GM12878 (cell line): Measurements from ENCODE around the gene PI4KA. TPM values are rescaled to one million over a fixed set of nuclear protein-coding genes. Genes with fewer than 3 reads are reported as not detected.
A peak's percentile ranks its signal among the peaks of the same experiment; 100 is the strongest.
"Not testable (repeated sequence)": the region's sequence is repeated elsewhere in the genome, so short reads cannot be mapped to it uniquely, and the experiment has no call there.

Experiments used
- ATAC-seq: fragments of 200-7000 bp; cut with Tn5 transposase; 3 replicates; pipeline ENCODE4 v1.9.1; 2020; ENCODE audit warnings: mild to moderate bottlenecking, moderate library complexity
- BruUV-seq: library from RNA; stranded (reverse); fragments of 400-500 nt; replicated peaks from 2 replicates; lab custom pipeline; 2021; lab: Mats Ljungman, UMichigan
- CTCF ChIA-PET: fragments of 300-600 bp; sonication (Branson Sonifier 250); formaldehyde crosslinking; extraction: SDS; loops from one replicate; lab custom pipeline; 2021; ENCODE audit warnings: inconsistent platforms; lab: Yijun Ruan, JAX
- POLR2A ChIA-PET: fragments of 350-600 bp; formaldehyde crosslinking; extraction: SDS; loops from one replicate; lab custom pipeline; 2021; ENCODE audit warnings: inconsistent platforms; lab: Charles Lee
- RAD21 ChIA-PET: fragments of 300-600 bp; sonication (Branson Sonifier 250); formaldehyde crosslinking; loops from one replicate; lab custom pipeline; 2023; ENCODE audit warnings: antibody characterized with exemption; ENCODE audit not compliant: unreplicated experiment; lab: Charles Lee
- SMC1A ChIA-PET: fragments of 300-600 bp; sonication (Branson Sonifier 250); formaldehyde crosslinking; loops from one replicate; lab custom pipeline; 2023; ENCODE audit not compliant: unreplicated experiment, uncharacterized antibody; lab: Charles Lee
- DNase-seq: peaks from one replicate; pipeline ENCODE4 v3.0.0-alpha.2; 2011; ENCODE audit warnings: low read depth, low spot score
- FAIRE-seq: peaks from 3 replicates; lab custom pipeline; 2011; peaks lifted over from hg19 to GRCh38; lab: Jason Lieb, UNC
- H2AFZ ChIP-seq: 2 replicates; pipeline ENCODE4 v1.6.0; 2011; ENCODE audit warnings: low read depth, low read length, control low read depth; ENCODE audit not compliant: control insufficient read depth
- H3K27ac ChIP-seq: 2 replicates; pipeline ENCODE4 v1.5.1; 2011; ENCODE audit warnings: control low read depth; ENCODE audit not compliant: control insufficient read depth, insufficient read depth
- H3K27me3 ChIP-seq, 2 experiments: replicated peaks in 1 of 2; 2 replicates each; pipeline versions ENCODE4 v1.6.0 to v1.6.1; 2011; ENCODE audit warnings: low read length in 1 of 2; ENCODE audit not compliant: control insufficient read depth in 2 of 2, insufficient read depth in 2 of 2
- H3K36me3 ChIP-seq, 2 experiments: 2 replicates each; pipeline ENCODE4 v1.5.1; 2011; ENCODE audit warnings: low read length in 1 of 2; ENCODE audit not compliant: control insufficient read depth in 2 of 2, insufficient read depth in 2 of 2
- H3K4me1 ChIP-seq: 2 replicates; pipeline ENCODE4 v1.6.1; 2011; ENCODE audit warnings: mild to moderate bottlenecking, low read length, moderate library complexity, mixed read lengths; ENCODE audit not compliant: control insufficient read depth, insufficient read depth
- H3K4me2 ChIP-seq: 2 replicates; pipeline ENCODE4 v1.6.0; 2011; ENCODE audit warnings: control low read depth; ENCODE audit not compliant: control insufficient read depth, insufficient read depth
- H3K4me3 ChIP-seq: fragments of 200-600 bp; sonication (generic); 2 replicates; pipeline ENCODE4 v1.5.1; 2016
- H3K79me2 ChIP-seq: 2 replicates; pipeline ENCODE4 v1.6.0; 2011; ENCODE audit warnings: low read length; ENCODE audit not compliant: control insufficient read depth, insufficient read depth
- H3K9ac ChIP-seq: 2 replicates; pipeline ENCODE4 v1.8.0; 2011; ENCODE audit warnings: low read length, control low read depth, mixed read lengths; ENCODE audit not compliant: control insufficient read depth, insufficient read depth
- H3K9me3 ChIP-seq: replicated peaks from 3 replicates; pipeline ENCODE4 v1.5.1; 2011; ENCODE audit warnings: mild to moderate bottlenecking, low read length; ENCODE audit not compliant: control insufficient read depth, insufficient read depth
- H4K20me1 ChIP-seq: 2 replicates; pipeline ENCODE4 v1.6.0; 2011; ENCODE audit not compliant: control insufficient read depth, insufficient read depth
- BHLHE40 ChIP-seq, 2 experiments: fragments of 450-650 bp in 1 of 2; IDR thresholded peaks; 2 replicates each; pipeline ENCODE4 v1.6.1; 2011 to 2017; ENCODE audit warnings: low read depth in 2 of 2, borderline replicate concordance in 1 of 2, improper control_type of control experiment in 1 of 2, low read length in 1 of 2, mild to moderate bottlenecking in 1 of 2
- CBFB ChIP-seq: IDR thresholded peaks from 2 replicates; pipeline ENCODE4 v1.6.1; 2016; ENCODE audit warnings: antibody characterized with exemption, low read depth
- CTCF ChIP-seq, 3 experiments: IDR thresholded peaks in 2 of 3; conservative IDR thresholded peaks in 1 of 3; 2 replicates each; pipeline ENCODE4 v1.5.1; 2011; ENCODE audit warnings: low read depth in 3 of 3, low read length in 3 of 3, mild to moderate bottlenecking in 3 of 3, control low read depth in 2 of 3, moderate library complexity in 2 of 3, inconsistent platforms in 1 of 3, mixed read lengths in 1 of 3; ENCODE audit not compliant: control insufficient read depth in 2 of 3, insufficient read depth in 1 of 3; ENCODE audit errors: extremely low read depth in 1 of 3
- MEF2A ChIP-seq: IDR thresholded peaks from 2 replicates; pipeline ENCODE4 v1.6.1; 2011; ENCODE audit warnings: low read depth, mild to moderate bottlenecking, low read length, moderate library complexity; ENCODE audit not compliant: insufficient read depth
- MEF2B ChIP-seq: fragments of 450-650 bp; IDR thresholded peaks from 2 replicates; pipeline ENCODE4 v1.6.1; 2018; ENCODE audit warnings: mild to moderate bottlenecking, moderate library complexity; ENCODE audit not compliant: partially characterized antibody, poor library complexity, severe bottlenecking
- POU2F2 ChIP-seq: IDR thresholded peaks from 3 replicates; pipeline ENCODE4 v1.6.1; 2011; ENCODE audit warnings: low read depth, mild to moderate bottlenecking, low read length, borderline replicate concordance
- RAD21 ChIP-seq: IDR thresholded peaks from 2 replicates; pipeline ENCODE4 v1.6.1; 2011; ENCODE audit warnings: mild to moderate bottlenecking, low read depth, low read length, moderate library complexity; ENCODE audit not compliant: insufficient read depth
- RUNX3 ChIP-seq: IDR thresholded peaks from 2 replicates; pipeline ENCODE4 v1.6.1; 2012; ENCODE audit warnings: low read length, inconsistent platforms
- SMC3 ChIP-seq: IDR thresholded peaks from 2 replicates; pipeline ENCODE4 v1.6.1; 2011; ENCODE audit warnings: low read length, improper control_type of control experiment, borderline replicate concordance
- YY1 ChIP-seq: IDR thresholded peaks from 2 replicates; pipeline ENCODE4 v1.6.1; 2011; ENCODE audit warnings: low read depth, mild to moderate bottlenecking, low read length
- WGBS: methylation state at CpG from one replicate; pipeline ENCODE4 v1.1.6; 2016; ENCODE audit warnings: low lambda C conversion rate; ENCODE audit not compliant: insufficient replicate concordance, insufficient coverage; ENCODE audit errors: missing lambda C conversion rate; 5-methylcytosine and 5-hydroxymethylcytosine counted together
- in situ Hi-C: fragments of 300-500 bp; cut with MboI; formaldehyde crosslinking; loops from 9 replicates; pipeline ENCODE4 v1.14.3; 2018; ENCODE audit warnings: mixed read lengths
- intact Hi-C: fragments of 100-400 bp; cut with micrococcal nuclease; formaldehyde crosslinking; loops from one replicate; pipeline ENCODE4 v1.14.2; 2022; ENCODE audit not compliant: unreplicated experiment
- polyA plus RNA-seq, 11 experiments: library from polyadenylated mRNA; depleted of rRNA in 4 of 11; unstranded in 6 of 11; stranded (reverse) in 5 of 11; fragments of >200 nt; fragmentation: Nextera tagmentation in 4 of 11; fragmentation: Illumina TruSeq in 1 of 11; extraction: Ambion mirVana in 4 of 11; extraction: Trizol in 1 of 11; gene quantifications; 1 replicate in 1 of 11; 2 replicates in 10 of 11; pipeline versions ENCODE4 v1.2.1 to v1.2.3, GENCODE V29; 2011 to 2016; ENCODE audit warnings: inconsistent platforms in 2 of 11, missing spikeins in 2 of 11, low read depth in 1 of 11
- total RNA-seq, 4 experiments: library from RNA; depleted of rRNA in 3 of 4; stranded (reverse); fragments of >200 nt in 3 of 4; fragmentation: Illumina TruSeq in 1 of 4; extraction: Trizol in 1 of 4; gene quantifications; 2 replicates each; pipeline versions ENCODE4 v1.2.1 to v1.2.3, GENCODE V29; 2013 to 2021

Gene PI4KA
- total and polyA plus RNA-seq, 10 of the 15 experiments (the other 5 are each of a cell fraction or from before 2014, with no cell fraction given): 4.2 to 78.4 (median 42.1) TPM

GRCh38 chr22:20699856-20700255, 158.8 kb downstream of the PI4KA start:
- BruUV-seq, intact Hi-C loops, H3K9ac ChIP-seq, ATAC-seq, H3K9me3 ChIP-seq, H3K4me1 ChIP-seq, POLR2A ChIA-PET, H3K27ac ChIP-seq, H3K4me3 ChIP-seq, H3K27me3 ChIP-seq, FAIRE-seq, H3K4me2 ChIP-seq, H3K79me2 ChIP-seq, H4K20me1 ChIP-seq, H3K36me3 ChIP-seq, DNase-seq, RAD21 ChIA-PET, H2AFZ ChIP-seq: not testable (repeated sequence)
- in situ Hi-C loops: loop anchor here (5.0 kb wide), 1 partner anchor 1017 kb away; no protein-coding TSS in a partner anchor
- 81% methylated on average over 9 of the region's 9 CpGs for WGBS
- SMC1A ChIA-PET: interaction anchor here (0.9 to 2.1 kb wide), 2 partner anchors 92 to 136 kb away, joined by 3 to 5 read pairs; no protein-coding TSS in a partner anchor
- CTCF ChIA-PET: interaction anchor here (1.4 to 1.5 kb wide), 2 partner anchors 92 to 94 kb away, joined by 3 to 5 read pairs; no protein-coding TSS in a partner anchor

DNA sequence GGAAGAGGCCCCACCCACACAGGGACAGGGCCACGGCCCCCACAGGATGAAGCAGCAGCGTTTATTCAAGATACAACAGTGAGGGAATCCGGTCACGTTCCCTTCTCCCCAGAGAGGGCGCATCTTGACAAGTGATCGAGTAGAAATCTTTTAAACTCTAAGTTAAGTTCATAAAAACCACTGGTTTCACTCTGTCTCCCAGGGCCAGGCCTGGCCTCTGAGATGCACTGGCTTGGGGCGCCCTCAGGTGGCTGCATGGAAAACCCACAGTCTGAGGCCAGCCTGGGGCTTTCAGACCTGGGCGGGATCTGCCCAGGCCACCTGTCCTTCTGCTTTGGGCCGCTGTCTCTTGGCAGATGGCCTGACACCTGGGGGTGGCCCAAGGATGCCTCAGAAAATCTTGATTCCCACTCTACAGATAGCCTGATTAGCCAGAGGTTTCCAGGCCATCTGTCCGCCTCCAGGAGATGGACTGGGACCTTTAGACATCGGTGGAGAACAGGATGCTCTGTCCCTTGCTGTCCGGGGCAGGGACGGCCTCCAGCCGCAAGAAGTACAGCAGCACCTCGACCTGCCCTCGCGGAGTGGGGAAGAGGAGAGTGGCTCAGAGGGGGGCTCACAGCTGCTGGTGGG, 161.0 kb downstream of the PI4KA start:
- H3K4me2 ChIP-seq: peak overlapping the region; percentile 33
- intact Hi-C loops (loop anchor here (1.0 to 2.0 kb wide), 3 partner anchors 91 to 279 kb away; no protein-coding TSS in a partner anchor), in situ Hi-C loops (loop anchor here (5.0 kb wide), 1 partner anchor 1020 kb away; no protein-coding TSS in a partner anchor)
- H4K20me1 ChIP-seq, POLR2A ChIA-PET, H3K4me1 ChIP-seq, H3K27ac ChIP-seq, H3K9me3 ChIP-seq, RAD21 ChIA-PET, FAIRE-seq, H3K4me3 ChIP-seq, H3K36me3 ChIP-seq, SMC1A ChIA-PET, H3K9ac ChIP-seq, H3K27me3 ChIP-seq, CTCF ChIA-PET, BruUV-seq, H3K79me2 ChIP-seq: not testable (repeated sequence)
- TF ChIP-seq YY1 (0 out of 2 replicates have a peak, but pooled peaks have one; percentile 30), MEF2A (0 out of 2 replicates have a peak, but pooled peaks have one; percentile 7), CTCF (IDR thresholded peaks at IDR 0.05 in 2 of 3, conservative IDR thresholded peaks at IDR 0.05 in 1 of 3; ENCODE audit: control insufficient read depth in 2 of 3, extremely low read depth in 1 of 3, insufficient read depth in 1 of 3, low read depth in 3 of 3, low read length in 3 of 3) (peak; percentile 53 to 57 (median 57); a peak in 5 of 6 replicates), RAD21 (peak; percentile 85), MEF2B (peak; percentile 41), CBFB (peak; percentile 38; the same call in 1 of the 2 replicates), BHLHE40 (IDR thresholded peaks at IDR 0.05; ENCODE audit: borderline replicate concordance in 1 of 2, low read depth in 2 of 2, low read length in 1 of 2) (peak in 1 of 2 experiments; percentile 71; a peak in 2 of 4 replicates), RUNX3 (peak; percentile 68), POU2F2 (0 out of 3 replicates have a peak, but pooled peaks have one; percentile 30), SMC3 (peak; percentile 64)
- H2AFZ ChIP-seq: peak overlapping the region; percentile 55; the same call in 1 of the 2 replicates
- WGBS: 17% methylated on average over 15 of the region's 17 CpGs
- ATAC-seq: 0 out of 3 replicates have a peak, but pooled peaks have one; percentile 7
- DNase-seq: peak; percentile 53
